MCF 10A (cell line): ENCODE data around the gene APOA4. TPM values are rescaled to one million over a fixed set of nuclear protein-coding genes. Genes with fewer than 3 reads are reported as not detected.

Experiments
- BruUV-seq: library from RNA; stranded (reverse); fragments of 400-500 nt; replicated peaks from 2 replicates; lab custom pipeline; 2021; lab: Mats Ljungman, UMichigan
- CTCF ChIA-PET: fragments of 300-600 bp; sonication (Branson Sonifier 250); formaldehyde crosslinking; extraction: SDS; loops from one replicate; lab custom pipeline; 2021; ENCODE audit warnings: antibody characterized with exemption, inconsistent platforms; lab: Yijun Ruan, JAX
- POLR2A ChIA-PET: fragments of 300-600, 350-650 bp; sonication (Branson Sonifier 250); formaldehyde crosslinking; extraction: SDS; loops from one replicate; lab custom pipeline; 2020; ENCODE audit warnings: antibody characterized with exemption, inconsistent platforms; lab: Yijun Ruan, JAX
- DNase-seq: peaks from one replicate; pipeline ENCODE4 v3.0.0-alpha.2; 2018; ENCODE audit not compliant: unreplicated experiment
- H3K27ac Mint-ChIP-seq: one replicate; pipeline ENCODE4 v1.8.0; 2022; ENCODE audit warnings: mild to moderate bottlenecking, low read depth, mixed read lengths; ENCODE audit not compliant: unreplicated experiment
- H3K27me3 Mint-ChIP-seq: one replicate; pipeline ENCODE4 v1.8.0; 2022; ENCODE audit warnings: mixed read lengths; ENCODE audit not compliant: insufficient read depth, unreplicated experiment
- H3K36me3 Mint-ChIP-seq: one replicate; pipeline ENCODE4 v1.8.0; 2022; ENCODE audit warnings: mild to moderate bottlenecking, moderate library complexity, mixed read lengths; ENCODE audit not compliant: insufficient read depth, unreplicated experiment
- H3K4me1 Mint-ChIP-seq: one replicate; pipeline ENCODE4 v1.8.0; 2022; ENCODE audit warnings: mixed read lengths; ENCODE audit not compliant: insufficient read depth, unreplicated experiment
- H3K4me3 Mint-ChIP-seq: one replicate; pipeline ENCODE4 v1.8.0; 2022; ENCODE audit warnings: mild to moderate bottlenecking, moderate library complexity, mixed read lengths; ENCODE audit not compliant: unreplicated experiment
- H3K9me3 Mint-ChIP-seq: one replicate; pipeline ENCODE4 v1.8.0; 2022; ENCODE audit warnings: mixed read lengths; ENCODE audit not compliant: unreplicated experiment
- intact Hi-C: fragments of 100-400 bp; cut with micrococcal nuclease; formaldehyde crosslinking; loops from 2 replicates; pipeline ENCODE4 v1.14.1; 2022
- total RNA-seq: library from RNA; stranded (reverse); gene quantifications from 2 replicates; pipeline ENCODE4 v1.2.3, GENCODE V29; 2022
- TF ChIP-seq, protein P1 (sequence below): fragments of 200-600 bp; IDR thresholded peaks from one replicate; pipeline ENCODE4 v1.8.0; 2022; ENCODE audit warnings: antibody characterized with exemption, mild to moderate bottlenecking; ENCODE audit not compliant: unreplicated experiment

APOA4 gene
- total RNA-seq, 1 experiment from 2014 or later = not detected

DNA sequence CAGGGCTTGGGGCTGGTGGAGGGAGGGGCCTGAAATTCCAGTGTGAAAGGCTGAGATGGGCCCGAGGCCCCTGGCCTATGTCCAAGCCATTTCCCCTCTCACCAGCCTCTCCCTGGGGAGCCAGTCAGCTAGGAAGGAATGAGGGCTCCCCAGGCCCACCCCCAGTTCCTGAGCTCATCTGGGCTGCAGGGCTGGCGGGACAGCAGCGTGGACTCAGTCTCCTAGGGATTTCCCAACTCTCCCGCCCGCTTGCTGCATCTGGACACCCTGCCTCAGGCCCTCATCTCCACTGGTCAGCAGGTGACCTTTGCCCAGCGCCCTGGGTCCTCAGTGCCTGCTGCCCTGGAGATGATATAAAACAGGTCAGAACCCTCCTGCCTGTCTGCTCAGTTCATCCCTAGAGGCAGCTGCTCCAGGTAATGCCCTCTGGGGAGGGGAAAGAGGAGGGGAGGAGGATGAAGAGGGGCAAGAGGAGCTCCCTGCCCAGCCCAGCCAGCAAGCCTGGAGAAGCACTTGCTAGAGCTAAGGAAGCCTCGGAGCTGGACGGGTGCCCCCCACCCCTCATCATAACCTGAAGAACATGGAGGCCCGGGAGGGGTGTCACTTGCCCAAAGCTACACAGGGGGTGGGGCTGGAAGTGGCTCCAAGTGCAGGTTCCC is 6.5 kb upstream of the APOA4 start, which contains the start of gene APOC3:
APOC3 (plus strand) TSS at position 383 of the 659 bp plus-strand sequence. CDS start 676 bp downstream, outside the sequence.
- no TSS peak for BruUV-seq

DNA sequence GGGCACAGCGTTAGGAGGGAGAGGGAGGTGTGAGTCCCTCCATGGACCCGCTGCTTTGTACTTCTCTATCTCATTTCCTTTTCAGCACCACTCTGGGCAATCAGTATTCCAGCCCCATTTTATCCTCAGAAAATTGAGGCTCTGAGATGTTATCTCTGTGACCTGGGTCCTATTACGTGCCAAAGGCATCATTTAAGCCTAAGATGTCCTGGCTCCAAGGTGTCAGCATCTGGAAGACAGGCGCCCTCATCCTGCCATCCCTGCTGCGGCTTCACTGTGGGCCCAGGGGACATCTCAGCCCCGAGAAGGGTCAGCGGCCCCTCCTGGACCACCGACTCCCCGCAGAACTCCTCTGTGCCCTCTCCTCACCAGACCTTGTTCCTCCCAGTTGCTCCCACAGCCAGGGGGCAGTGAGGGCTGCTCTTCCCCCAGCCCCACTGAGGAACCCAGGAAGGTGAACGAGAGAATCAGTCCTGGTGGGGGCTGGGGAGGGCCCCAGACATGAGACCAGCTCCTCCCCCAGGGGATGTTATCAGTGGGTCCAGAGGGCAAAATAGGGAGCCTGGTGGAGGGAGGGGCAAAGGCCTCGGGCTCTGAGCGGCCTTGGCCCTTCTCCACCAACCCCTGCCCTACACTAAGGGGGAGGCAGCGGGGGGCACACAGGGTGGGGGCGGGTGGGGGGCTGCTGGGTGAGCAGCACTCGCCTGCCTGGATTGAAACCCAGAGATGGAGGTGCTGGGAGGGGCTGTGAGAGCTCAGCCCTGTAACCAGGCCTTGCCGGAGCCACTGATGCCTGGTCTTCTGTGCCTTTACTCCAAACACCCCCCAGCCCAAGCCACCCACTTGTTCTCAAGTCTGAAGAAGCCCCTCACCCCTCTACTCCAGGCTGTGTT is 5.8 kb upstream of the APOA4 start:
- Mint-ChIP-seq H3K4me3 (no peak overlapping the region), H3K36me3 (no peaks in the 10 kb centered on the region), H3K27me3 (no peaks in the 10 kb centered on the region), H3K4me1 (no peaks in the 10 kb centered on the region), H3K27ac (no peak overlapping the region), H3K9me3 (no peaks in the 10 kb centered on the region)
- CTCF ChIA-PET = interaction anchor here (0.6 kb wide), 1 partner anchor 82 kb away, joined by 3 read pairs; no protein-coding TSS in a partner anchor
- TF ChIP-seq, protein P1, sequence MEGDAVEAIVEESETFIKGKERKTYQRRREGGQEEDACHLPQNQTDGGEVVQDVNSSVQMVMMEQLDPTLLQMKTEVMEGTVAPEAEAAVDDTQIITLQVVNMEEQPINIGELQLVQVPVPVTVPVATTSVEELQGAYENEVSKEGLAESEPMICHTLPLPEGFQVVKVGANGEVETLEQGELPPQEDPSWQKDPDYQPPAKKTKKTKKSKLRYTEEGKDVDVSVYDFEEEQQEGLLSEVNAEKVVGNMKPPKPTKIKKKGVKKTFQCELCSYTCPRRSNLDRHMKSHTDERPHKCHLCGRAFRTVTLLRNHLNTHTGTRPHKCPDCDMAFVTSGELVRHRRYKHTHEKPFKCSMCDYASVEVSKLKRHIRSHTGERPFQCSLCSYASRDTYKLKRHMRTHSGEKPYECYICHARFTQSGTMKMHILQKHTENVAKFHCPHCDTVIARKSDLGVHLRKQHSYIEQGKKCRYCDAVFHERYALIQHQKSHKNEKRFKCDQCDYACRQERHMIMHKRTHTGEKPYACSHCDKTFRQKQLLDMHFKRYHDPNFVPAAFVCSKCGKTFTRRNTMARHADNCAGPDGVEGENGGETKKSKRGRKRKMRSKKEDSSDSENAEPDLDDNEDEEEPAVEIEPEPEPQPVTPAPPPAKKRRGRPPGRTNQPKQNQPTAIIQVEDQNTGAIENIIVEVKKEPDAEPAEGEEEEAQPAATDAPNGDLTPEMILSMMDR = no peak
- POLR2A ChIA-PET = interaction anchor here (0.6 to 1.0 kb wide), 2 partner anchors 11 to 42 kb away, joined by 3 read pairs; no protein-coding TSS in a partner anchor
- no peak for DNase-seq
- intact Hi-C loops = no loop called here
- no TSS peak for BruUV-seq

More for the DNA sequence above, 6.5 kb upstream of the APOA4 start, which contains the start of gene APOC3:
- TF ChIP-seq, protein P1 = no peak
- intact Hi-C loops = no loop called here
- CTCF ChIA-PET = interaction anchor here (0.7 kb wide), 1 partner anchor 40 kb away, joined by 3 read pairs; no protein-coding TSS in a partner anchor
- Mint-ChIP-seq H3K9me3 (no peaks in the 10 kb centered on the region), H3K27me3 (no peaks in the 10 kb centered on the region), H3K4me1 (no peaks in the 10 kb centered on the region), H3K27ac (no peak within 1 kb of the TSS), H3K4me3 (no peak within 1 kb of the TSS), H3K36me3 (no peaks in the 10 kb centered on the region)
- POLR2A ChIA-PET = interaction anchor here (0.6 to 1.0 kb wide), 2 partner anchors 10 to 43 kb away, joined by 3 read pairs; no protein-coding TSS in a partner anchor
- peak; percentile 17 for DNase-seq

DNA sequence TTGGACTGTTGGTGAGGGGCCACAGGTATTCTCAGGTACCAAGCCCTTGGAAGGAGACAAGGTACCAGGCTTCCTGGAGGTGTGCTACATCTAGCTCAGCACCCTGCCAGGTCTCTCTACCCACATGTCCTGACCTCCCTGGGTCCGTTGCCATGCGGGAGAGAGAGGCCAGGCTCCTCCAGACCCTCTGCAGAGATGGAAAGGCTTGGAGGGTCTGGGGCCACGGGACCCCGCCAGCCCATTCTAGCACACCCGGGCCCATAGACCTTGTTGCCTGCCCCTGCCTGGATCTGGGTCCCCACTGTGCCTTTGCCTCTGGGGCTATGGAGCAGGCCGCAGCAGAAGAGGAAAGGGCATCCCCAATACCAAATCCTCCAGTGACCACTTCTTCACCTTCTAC is 4.4 kb upstream of the APOA4 start:
- TF ChIP-seq, protein P1 = no peak
- Mint-ChIP-seq H3K27me3 (no peaks in the 10 kb centered on the region), H3K4me1 (no peaks in the 10 kb centered on the region), H3K4me3 (no peak overlapping the region), H3K9me3 (no peaks in the 10 kb centered on the region), H3K27ac (no peak overlapping the region), H3K36me3 (no peaks in the 10 kb centered on the region)
- POLR2A ChIA-PET = no interaction called here
- CTCF ChIA-PET = no interaction called here
- intact Hi-C loops = no loop called here
- DNase-seq = no peak
- no TSS peak for BruUV-seq
